GM12874 (cell line): ENCODE measurements around the gene CDH12.

ENCODE experiments used
- CTCF ChIP-seq: IDR thresholded peaks from 2 replicates; pipeline ENCODE4 v1.5.1; 2011; ENCODE audit warnings: low read depth, mild to moderate bottlenecking, control low read depth, low read length, moderate library complexity; ENCODE audit not compliant: insufficient read depth

The CDH12 gene

DNA sequence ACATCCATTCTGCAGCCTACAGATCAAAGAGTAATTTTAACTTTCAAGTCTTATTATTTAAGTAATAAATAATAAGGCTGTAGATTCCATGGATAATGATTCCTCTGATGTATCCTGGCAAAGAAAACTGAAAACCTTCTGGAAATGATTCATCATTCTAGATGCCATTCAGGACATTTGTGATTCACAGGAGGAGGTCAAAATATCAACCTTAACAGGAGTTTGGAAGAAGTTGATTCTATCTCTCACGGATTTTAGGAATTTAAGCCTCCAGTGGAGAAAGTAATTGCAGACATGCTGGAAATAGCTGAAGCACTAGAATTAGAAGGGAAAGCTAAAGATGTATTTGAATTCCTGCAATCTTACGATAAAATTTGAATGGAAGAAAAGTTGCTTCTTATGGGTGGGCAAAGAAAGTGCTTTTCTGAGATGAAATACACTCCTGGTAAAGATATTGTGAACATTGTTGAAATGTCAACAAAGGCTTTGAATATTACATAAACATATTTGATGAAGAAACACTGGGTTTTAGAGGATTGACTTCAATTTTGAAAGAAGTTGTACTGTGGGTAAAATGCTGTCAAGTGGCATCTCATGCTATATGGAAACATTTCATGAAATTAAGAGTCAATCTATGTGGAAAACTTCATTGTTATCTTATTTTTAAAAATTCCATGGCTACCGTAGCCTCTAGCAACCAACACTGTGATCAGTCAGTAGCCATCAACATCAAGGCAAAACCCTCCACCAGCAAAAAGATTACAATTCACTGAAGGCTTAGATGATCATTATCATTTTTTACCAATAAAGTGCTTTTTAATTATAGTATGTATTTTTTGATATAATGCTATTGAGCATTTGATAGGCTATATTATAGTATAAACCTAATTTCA, 1141.0 kb downstream of the CDH12 start:
- TF ChIP-seq CTCF, result no peak

DNA sequence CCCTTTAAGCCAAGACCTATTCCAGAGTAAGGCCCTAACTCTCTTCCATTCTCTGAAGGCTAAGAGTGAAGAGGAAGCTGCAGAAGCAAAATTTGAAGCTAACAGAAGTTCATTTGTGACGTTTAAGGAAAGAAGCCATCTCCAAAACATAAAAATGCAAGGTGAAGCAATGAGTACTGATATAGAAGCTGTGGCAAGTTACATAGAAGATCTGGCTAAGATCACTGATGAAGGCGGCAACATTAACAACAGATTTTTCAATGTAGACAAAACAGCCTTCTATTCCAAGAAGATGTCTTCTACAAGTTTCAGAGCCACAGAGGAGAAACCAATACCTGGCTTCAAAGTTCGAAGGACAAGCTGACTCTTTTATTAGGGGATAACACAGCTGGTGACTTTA, 1143.4 kb downstream of the CDH12 start:
- no peak for TF ChIP-seq CTCF

- no peak for TF ChIP-seq CTCF
Measured at GRCh38 chr5:21704974-21705668, 1148.0 kb downstream of the CDH12 start.

DNA sequence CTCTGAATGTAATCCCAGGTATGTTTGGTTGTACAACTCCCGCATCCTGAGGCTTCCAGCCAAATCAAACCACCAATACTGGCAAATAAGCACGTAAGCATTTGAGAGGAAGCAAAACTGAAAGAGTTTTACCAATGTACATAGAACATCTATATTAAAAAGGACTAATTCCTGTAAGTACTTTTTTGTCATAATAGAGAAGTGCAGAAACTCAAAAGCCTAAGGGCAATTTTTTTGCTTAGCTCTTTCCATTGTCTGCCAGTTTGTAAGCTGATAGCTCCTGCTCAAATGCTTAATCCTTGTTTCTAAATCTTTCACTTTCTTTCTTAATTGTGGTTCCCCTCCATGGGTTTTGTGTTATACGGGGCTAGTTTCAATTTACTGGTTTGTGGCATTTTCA, 1151.8 kb downstream of the CDH12 start:
- no peak for TF ChIP-seq CTCF
